ENCODE data around the gene FAR2.
"Not testable (repeated sequence)": the region's sequence is repeated elsewhere in the genome, so short reads cannot be mapped to it uniquely, and the experiment has no call there.

The FAR2 gene

GRCh38 chr12:29277231-29277630 lies 128.2 kb downstream of the FAR2 start:
- in situ Hi-C loops (cut with MboI; ENCODE audit: low sequenced_read_pairs): no loop called here

GRCh38 chr12:29278673-29279420 lies 129.8 kb downstream of the FAR2 start:
- in situ Hi-C loops (cut with MboI; ENCODE audit: low sequenced_read_pairs): no loop called here

GRCh38 chr12:29281371-29282005 lies 132.4 kb downstream of the FAR2 start:
- in situ Hi-C loops (cut with MboI; ENCODE audit: low sequenced_read_pairs): no loop called here

- in situ Hi-C loops (cut with MboI; ENCODE audit: low sequenced_read_pairs): no loop called here
These were observed 133.1 kb downstream of the FAR2 start for GRCh38 chr12:29282031-29282816.

GRCh38 chr12:29283969-29284700 lies 135.1 kb downstream of the FAR2 start:
- in situ Hi-C loops (cut with MboI; ENCODE audit: low sequenced_read_pairs): no loop called here

GRCh38 chr12:29286081-29286790 lies 137.2 kb downstream of the FAR2 start:
- in situ Hi-C loops (cut with MboI; ENCODE audit: low sequenced_read_pairs): no loop called here

- in situ Hi-C loops (cut with MboI; ENCODE audit: low sequenced_read_pairs): no loop called here
These were observed 138.5 kb downstream of the FAR2 start for GRCh38 chr12:29287622-29288021.

GRCh38 chr12:29288031-29288430 lies 139.0 kb downstream of the FAR2 start:
- in situ Hi-C loops (cut with MboI; ENCODE audit: low sequenced_read_pairs): no loop called here

GRCh38 chr12:29290475-29290874 lies 141.4 kb downstream of the FAR2 start:
- in situ Hi-C loops (cut with MboI; ENCODE audit: low sequenced_read_pairs): not testable (repeated sequence)

- in situ Hi-C loops (cut with MboI; ENCODE audit: low sequenced_read_pairs): no loop called here
These were observed 142.1 kb downstream of the FAR2 start for GRCh38 chr12:29291226-29291625.

- in situ Hi-C loops (cut with MboI; ENCODE audit: low sequenced_read_pairs): no loop called here
These were observed 150.6 kb downstream of the FAR2 start for GRCh38 chr12:29299633-29300032.

- in situ Hi-C loops (cut with MboI; ENCODE audit: low sequenced_read_pairs): no loop called here
These were observed 152.0 kb downstream of the FAR2 start for GRCh38 chr12:29301114-29301513.

- in situ Hi-C loops (cut with MboI; ENCODE audit: low sequenced_read_pairs): no loop called here
These were observed 155.3 kb downstream of the FAR2 start for GRCh38 chr12:29304388-29304787.

GRCh38 chr12:29306266-29306665 lies 157.2 kb downstream of the FAR2 start:
- in situ Hi-C loops (cut with MboI; ENCODE audit: low sequenced_read_pairs): no loop called here

- in situ Hi-C loops (cut with MboI; ENCODE audit: low sequenced_read_pairs): no loop called here
These were observed 157.6 kb downstream of the FAR2 start for GRCh38 chr12:29306682-29307081.

- in situ Hi-C loops (cut with MboI; ENCODE audit: low sequenced_read_pairs): no loop called here
These were observed 160.3 kb downstream of the FAR2 start for GRCh38 chr12:29309320-29309902.

- in situ Hi-C loops (cut with MboI; ENCODE audit: low sequenced_read_pairs): loop anchor here (10.0 kb wide), 1 partner anchor 236 kb away; no protein-coding TSS in a partner anchor
These were observed 161.8 kb downstream of the FAR2 start for GRCh38 chr12:29310899-29311298.

GRCh38 chr12:29314416-29314815 lies 165.3 kb downstream of the FAR2 start:
- in situ Hi-C loops (cut with MboI; ENCODE audit: low sequenced_read_pairs): loop anchor here (10.0 kb wide), 1 partner anchor 240 kb away; no protein-coding TSS in a partner anchor

GRCh38 chr12:29316752-29317151 lies 167.7 kb downstream of the FAR2 start:
- in situ Hi-C loops (cut with MboI; ENCODE audit: low sequenced_read_pairs): loop anchor here (10.0 kb wide), 1 partner anchor 242 kb away; no protein-coding TSS in a partner anchor
